ENCODE data around the gene LONRF2.

GRCh38 chr2:100239486-100240210 lies 82.7 kb downstream of the LONRF2 start:
- TF ChIP-seq EZH2 (IDR thresholded peaks at IDR 0.05; ENCODE audit: insufficient read depth, poor library complexity, severe bottlenecking) (no peak), EZH2phosphoT487 (IDR thresholded peaks at IDR 0.05; ENCODE audit: insufficient read depth, low read depth) (no peak)

Measured in GM23248 (cell line).